NOMO-1 (cell line): ENCODE data around the gene XCL1.
"Not testable (repeated sequence)": the region's sequence is repeated elsewhere in the genome, so short reads cannot be mapped to it uniquely, and the experiment has no call there.

Experiments used
- DNase-seq, 2 experiments: peaks; one replicate each; lab custom pipeline; 2025; ENCODE audit not compliant: unreplicated experiment in 2 of 2; lab: John Stamatoyannopoulos, UW

Gene XCL1

GRCh38 chr1:168576245-168576688 is at the start of gene XCL1:
XCL1 (plus strand) TSS chr1:168576605; CDS start chr1:168576638, 33 bp downstream.
- DNase-seq: not testable (repeated sequence)

- DNase-seq: peak; percentile 27 to 63
Observed at GRCh38 chr1:168529518-168529917, 46.9 kb upstream of the XCL1 start.

- no peak for DNase-seq
Observed at GRCh38 chr1:168531615-168532345, 44.6 kb upstream of the XCL1 start.

GRCh38 chr1:168535536-168535935 is 40.9 kb upstream of the XCL1 start:
- DNase-seq: peak; percentile 83 to 90

GRCh38 chr1:168540798-168541197 is 35.6 kb upstream of the XCL1 start:
- DNase-seq: not testable (repeated sequence)

GRCh38 chr1:168542978-168543377 is 33.4 kb upstream of the XCL1 start:
- DNase-seq: not testable (repeated sequence)

- not testable (repeated sequence) for DNase-seq
Observed at GRCh38 chr1:168543840-168544498, 32.4 kb upstream of the XCL1 start, which contains the start of gene XCL2. XCL2 (minus strand) TSS chr1:168543997; CDS start chr1:168543964, 33 bp downstream.

GRCh38 chr1:168545678-168546552 is 30.5 kb upstream of the XCL1 start:
- DNase-seq: peak in 1 of 2 experiments; percentile 33

- not testable (repeated sequence) for DNase-seq
Observed at GRCh38 chr1:168546553-168546895, 29.9 kb upstream of the XCL1 start.

GRCh38 chr1:168550971-168551370 is 25.4 kb upstream of the XCL1 start:
- DNase-seq: no peak

GRCh38 chr1:168551688-168552087 is 24.7 kb upstream of the XCL1 start:
- no peak for DNase-seq

- no peak for DNase-seq
Observed at GRCh38 chr1:168552961-168553360, 23.4 kb upstream of the XCL1 start.

GRCh38 chr1:168553680-168554553 is 22.5 kb upstream of the XCL1 start:
- DNase-seq: peak in 1 of 2 experiments; percentile 17

- peak in 1 of 2 experiments; percentile 62 for DNase-seq
Observed at GRCh38 chr1:168554603-168555483, 21.6 kb upstream of the XCL1 start.

- DNase-seq: no peak
Observed at GRCh38 chr1:168555508-168556046, 20.8 kb upstream of the XCL1 start.

- DNase-seq: no peak
Observed at GRCh38 chr1:168556647-168557046, 19.8 kb upstream of the XCL1 start.

- DNase-seq: no peak
Observed at GRCh38 chr1:168560370-168560769, 16.0 kb upstream of the XCL1 start.

- peak; percentile 39 to 70 for DNase-seq
Observed at GRCh38 chr1:168561989-168562388, 14.4 kb upstream of the XCL1 start.

- no peak for DNase-seq
Observed at GRCh38 chr1:168565825-168566224, 10.6 kb upstream of the XCL1 start.
